Activated CD4-positive, alpha-beta T cell treated with anti-CD3 and anti-CD28 coated beads, Interleukin-2, amount 50 U/mL, for 16 hours (primary cell): ENCODE results near the gene CLEC5A.
"Not testable (repeated sequence)": the region's sequence is repeated elsewhere in the genome, so short reads cannot be mapped to it uniquely, and the experiment has no call there.

ENCODE experiments used
- DNase-seq: peaks from one replicate; pipeline ENCODE4 v3.0.0-alpha.2; 2020

Gene CLEC5A

GRCh38 chr7:141946796-141947195 lies at the start of gene CLEC5A:
TSS of gene CLEC5A (minus strand) at chr7:141946974. CDS start at chr7:141946292, 682 bp downstream.
- no peak for DNase-seq

GRCh38 chr7:141993354-141993753 lies 46.6 kb upstream of the CLEC5A start:
- DNase-seq: no peak

- DNase-seq: no peak
These were observed 45.9 kb upstream of the CLEC5A start for GRCh38 chr7:141992688-141993087.

GRCh38 chr7:141992156-141992555 lies 45.4 kb upstream of the CLEC5A start:
- DNase-seq: no peak

- no peak for DNase-seq
These were observed 44.4 kb upstream of the CLEC5A start for GRCh38 chr7:141991140-141991539.

GRCh38 chr7:141990011-141990725 lies 43.4 kb upstream of the CLEC5A start:
- DNase-seq: no peak

GRCh38 chr7:141987803-141988202 lies 41.0 kb upstream of the CLEC5A start:
- DNase-seq: not testable (repeated sequence)

- no peak for DNase-seq
These were observed 40.1 kb upstream of the CLEC5A start for GRCh38 chr7:141986923-141987322.

GRCh38 chr7:141985926-141986325 lies 39.2 kb upstream of the CLEC5A start:
- DNase-seq: not testable (repeated sequence)

- DNase-seq: no peak
These were observed 32.8 kb upstream of the CLEC5A start for GRCh38 chr7:141979568-141979967.

- no peak for DNase-seq
These were observed 31.6 kb upstream of the CLEC5A start for GRCh38 chr7:141978351-141978750.

- no peak for DNase-seq
These were observed 29.9 kb upstream of the CLEC5A start for GRCh38 chr7:141976524-141977245.

GRCh38 chr7:141975806-141976523 lies 29.2 kb upstream of the CLEC5A start:
- peak; percentile 71 for DNase-seq

GRCh38 chr7:141974831-141975230 lies 28.1 kb upstream of the CLEC5A start:
- peak; percentile 5 for DNase-seq

GRCh38 chr7:141973673-141974072 lies 26.9 kb upstream of the CLEC5A start, which contains the start of gene TAS2R38:
TSS of gene TAS2R38 (minus strand) at chr7:141973773. CDS start at chr7:141973689, 84 bp downstream.
- no peak for DNase-seq

- DNase-seq: no peak
These were observed 14.1 kb upstream of the CLEC5A start for GRCh38 chr7:141960687-141961422.

GRCh38 chr7:141956084-141956483 lies 9.3 kb upstream of the CLEC5A start:
- no peak for DNase-seq

- DNase-seq: no peak
These were observed 7.6 kb upstream of the CLEC5A start for GRCh38 chr7:141954334-141954733.

- no peak for DNase-seq
These were observed 5.7 kb upstream of the CLEC5A start for GRCh38 chr7:141952461-141952860.

GRCh38 chr7:141950806-141951205 lies 4.0 kb upstream of the CLEC5A start:
- DNase-seq: no peak

GRCh38 chr7:141949911-141950310 lies 3.1 kb upstream of the CLEC5A start:
- no peak for DNase-seq

- no peak for DNase-seq
These were observed 2.7 kb upstream of the CLEC5A start for GRCh38 chr7:141949451-141949850.

GRCh38 chr7:141949021-141949420 lies 2.2 kb upstream of the CLEC5A start:
- DNase-seq: no peak
